Suprapubic skin (tissue), 4 donors: ENCODE measurements around the gene ANKRD12. TPM values are rescaled to one million over a fixed set of nuclear protein-coding genes. Genes with fewer than 3 reads are reported as not detected.
A peak's percentile ranks its signal among the peaks of the same experiment; 100 is the strongest.

ENCODE experiments used
- DNase-seq, 2 donors: peaks; one replicate each; pipeline ENCODE4 v3.0.0-alpha.2; 2019; ENCODE audit warnings: low spot score in 2 of 2
- H3K27ac ChIP-seq: fragments of 200-600 bp; sonication (generic); one replicate; pipeline ENCODE4 v1.5.1; 2019
- H3K27me3 ChIP-seq: fragments of 200-600 bp; sonication (generic); one replicate; pipeline ENCODE4 v1.5.1; 2019
- H3K36me3 ChIP-seq: fragments of 200-600 bp; sonication (generic); one replicate; pipeline ENCODE4 v1.5.1; 2019
- H3K4me1 ChIP-seq: fragments of 200-600 bp; sonication (generic); one replicate; pipeline ENCODE4 v1.5.1; 2019
- H3K4me3 ChIP-seq: fragments of 200-600 bp; sonication (generic); one replicate; pipeline ENCODE4 v1.5.1; 2019; ENCODE audit warnings: mild to moderate bottlenecking
- H3K9me3 ChIP-seq: fragments of 200-600 bp; sonication (generic); one replicate; pipeline ENCODE4 v1.5.1; 2019
- EP300 ChIP-seq: sonication (generic); formaldehyde crosslinking; IDR thresholded peaks from one replicate; pipeline ENCODE4 v1.6.1; 2017; ENCODE audit warnings: antibody characterized with exemption
- POLR2A ChIP-seq, 2 donors: fragments of 450-650 bp; IDR thresholded peaks; one replicate each; pipeline ENCODE4 v1.6.1; 2017; ENCODE audit warnings: antibody characterized with exemption in 2 of 2, mild to moderate bottlenecking in 2 of 2, moderate library complexity in 2 of 2
- POLR2AphosphoS5 ChIP-seq, 3 donors: sonication (generic); formaldehyde crosslinking; IDR thresholded peaks; one replicate each; pipeline ENCODE4 v1.6.1; 2017; ENCODE audit warnings: antibody characterized with exemption in 3 of 3
- WGBS: methylation state at CpG from one replicate; pipeline ENCODE4 v1.1.5; 2018; 5-methylcytosine and 5-hydroxymethylcytosine counted together
- total RNA-seq, 4 donors: library from RNA; depleted of rRNA; stranded (reverse); fragments of >200 nt; gene quantifications; one replicate each; pipeline ENCODE4 v1.1.0, GENCODE V29; 2016
- TF ChIP-seq, protein P1 (sequence below), 2 donors: fragments of 200-600 bp in 1 of 2; fragments of 450-650 bp in 1 of 2; sonication (generic) in 1 of 2; IDR thresholded peaks; one replicate each; pipeline ENCODE4 v1.5.1; 2016 to 2019; ENCODE audit warnings: antibody characterized with exemption in 2 of 2, mild to moderate bottlenecking in 1 of 2, moderate library complexity in 1 of 2

Gene ANKRD12
- total RNA-seq, 4 donors from 2014 or later = 41.0 to 107 (median 60.8) TPM

DNA sequence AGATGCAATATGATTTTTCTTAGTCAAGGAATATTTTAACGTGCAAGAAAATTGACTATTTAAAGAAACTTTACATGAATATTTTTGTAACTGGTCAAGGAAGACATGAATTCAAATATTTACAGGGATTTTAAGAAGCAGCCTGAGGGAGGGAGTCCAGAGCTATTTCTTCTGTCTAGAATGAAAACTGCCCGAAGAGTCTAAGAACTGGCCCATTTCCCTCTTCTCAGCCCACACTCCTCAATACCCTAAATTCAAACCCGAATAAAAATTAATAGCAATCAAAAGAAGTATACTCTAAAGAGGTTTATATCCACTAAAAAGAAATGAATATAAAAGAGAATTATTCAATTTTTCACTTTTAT, 40.6 kb upstream of the ANKRD12 start:
- no peaks in the 10 kb centered on the region for H3K9me3 ChIP-seq
- no peak overlapping the region for H3K4me3 ChIP-seq
- H3K36me3 ChIP-seq = no peaks in the 10 kb centered on the region
- no peaks in the 10 kb centered on the region for H3K27me3 ChIP-seq
- peaks cover 3% of the 10 kb centered on the region for H3K4me1 ChIP-seq
- WGBS = 71% methylated on average over 3 of the region's 3 CpGs
- no peak overlapping the region for H3K27ac ChIP-seq
- no peak for TF ChIP-seq POLR2A (IDR thresholded peaks at IDR 0.05)
- no peak for TF ChIP-seq EP300
- TF ChIP-seq POLR2AphosphoS5 (IDR thresholded peaks at IDR 0.05) = no peak
- TF ChIP-seq, protein P1, sequence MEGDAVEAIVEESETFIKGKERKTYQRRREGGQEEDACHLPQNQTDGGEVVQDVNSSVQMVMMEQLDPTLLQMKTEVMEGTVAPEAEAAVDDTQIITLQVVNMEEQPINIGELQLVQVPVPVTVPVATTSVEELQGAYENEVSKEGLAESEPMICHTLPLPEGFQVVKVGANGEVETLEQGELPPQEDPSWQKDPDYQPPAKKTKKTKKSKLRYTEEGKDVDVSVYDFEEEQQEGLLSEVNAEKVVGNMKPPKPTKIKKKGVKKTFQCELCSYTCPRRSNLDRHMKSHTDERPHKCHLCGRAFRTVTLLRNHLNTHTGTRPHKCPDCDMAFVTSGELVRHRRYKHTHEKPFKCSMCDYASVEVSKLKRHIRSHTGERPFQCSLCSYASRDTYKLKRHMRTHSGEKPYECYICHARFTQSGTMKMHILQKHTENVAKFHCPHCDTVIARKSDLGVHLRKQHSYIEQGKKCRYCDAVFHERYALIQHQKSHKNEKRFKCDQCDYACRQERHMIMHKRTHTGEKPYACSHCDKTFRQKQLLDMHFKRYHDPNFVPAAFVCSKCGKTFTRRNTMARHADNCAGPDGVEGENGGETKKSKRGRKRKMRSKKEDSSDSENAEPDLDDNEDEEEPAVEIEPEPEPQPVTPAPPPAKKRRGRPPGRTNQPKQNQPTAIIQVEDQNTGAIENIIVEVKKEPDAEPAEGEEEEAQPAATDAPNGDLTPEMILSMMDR (IDR thresholded peaks at IDR 0.05) = no peak
- no peak for DNase-seq

DNA sequence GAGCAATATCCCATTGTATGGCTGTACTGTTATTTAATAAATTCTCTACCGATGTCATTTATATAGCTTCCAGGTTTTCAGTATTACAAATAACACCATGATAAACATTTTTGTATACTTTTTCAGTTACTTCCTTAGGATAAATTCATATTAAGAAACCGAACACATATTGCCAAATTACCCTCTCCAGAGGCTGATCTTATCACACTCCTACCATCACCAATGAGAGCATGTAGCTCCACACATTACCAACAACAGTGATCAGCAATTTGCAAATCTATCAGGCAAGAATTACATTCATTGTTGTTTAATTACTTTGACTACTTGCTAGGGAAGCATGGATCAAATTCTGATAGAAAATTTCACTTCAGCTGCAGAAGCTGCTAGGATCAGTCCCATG, 39.9 kb upstream of the ANKRD12 start:
- Histone ChIP-seq H3K4me3 (no peak overlapping the region), H3K27me3 (no peaks in the 10 kb centered on the region), H3K4me1 (peaks cover 10% of the 10 kb centered on the region), H3K9me3 (no peaks in the 10 kb centered on the region), H3K36me3 (no peaks in the 10 kb centered on the region), H3K27ac (no peak overlapping the region)
- no peak for DNase-seq
- 60% methylated on average over 2 of the region's 2 CpGs for WGBS
- TF ChIP-seq, protein P1 (IDR thresholded peaks at IDR 0.05) = no peak
- no peak for TF ChIP-seq EP300
- no peak for TF ChIP-seq POLR2AphosphoS5 (IDR thresholded peaks at IDR 0.05)
- no peak for TF ChIP-seq POLR2A (IDR thresholded peaks at IDR 0.05)

DNA sequence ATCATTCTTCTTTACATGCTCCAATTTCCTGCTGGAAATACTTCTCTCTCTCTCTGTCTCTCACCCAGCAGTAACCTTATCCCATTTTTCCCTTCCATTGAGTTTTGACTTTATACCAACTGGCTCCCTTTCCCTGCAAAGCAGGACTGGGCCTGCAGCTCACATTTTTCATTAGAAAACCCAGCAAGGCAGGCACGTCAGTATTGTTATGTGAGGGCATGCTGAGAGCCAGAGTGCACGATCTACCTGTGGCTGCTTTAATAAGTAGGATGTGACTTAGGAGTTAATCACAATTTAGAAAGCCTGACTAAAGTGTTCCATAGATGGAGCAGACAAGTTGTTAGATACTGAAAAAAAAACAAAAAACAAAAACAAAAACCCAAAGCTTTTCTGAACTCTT, 39.2 kb upstream of the ANKRD12 start:
- H3K4me1 ChIP-seq = peaks cover 13% of the 10 kb centered on the region
- TF ChIP-seq POLR2AphosphoS5 (IDR thresholded peaks at IDR 0.05) = no peak
- no peak for TF ChIP-seq POLR2A (IDR thresholded peaks at IDR 0.05)
- TF ChIP-seq, protein P1 (IDR thresholded peaks at IDR 0.05) = no peak
- TF ChIP-seq EP300 = no peak
- DNase-seq = no peak
- H3K4me3 ChIP-seq = no peak overlapping the region
- H3K9me3 ChIP-seq = no peaks in the 10 kb centered on the region
- 53% methylated on average over 2 of the region's 2 CpGs for WGBS
- no peaks in the 10 kb centered on the region for H3K27me3 ChIP-seq
- H3K36me3 ChIP-seq = no peaks in the 10 kb centered on the region
- peak overlapping the region; percentile 3 for H3K27ac ChIP-seq

DNA sequence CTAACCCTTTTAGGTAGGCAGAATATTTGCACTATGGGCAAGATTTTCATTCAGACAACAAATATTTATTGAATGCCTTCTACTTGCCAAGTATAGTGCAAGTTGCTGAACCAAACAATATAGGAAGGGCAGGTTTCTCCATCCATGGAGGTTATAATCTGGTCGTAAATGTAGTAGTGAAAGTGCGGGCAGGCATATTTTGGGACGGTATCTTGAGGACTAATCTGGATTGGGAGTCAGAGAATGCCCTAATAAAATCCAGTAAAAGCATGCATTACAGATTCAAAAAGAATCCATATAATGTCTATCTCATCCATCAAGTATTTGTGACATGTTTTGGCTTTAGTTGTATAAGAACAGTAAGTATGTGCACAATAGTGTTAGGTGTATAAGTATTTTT, 35.8 kb upstream of the ANKRD12 start:
- 70% methylated on average over 3 of the region's 3 CpGs for WGBS
- Histone ChIP-seq H3K36me3 (no peaks in the 10 kb centered on the region), H3K4me3 (no peak overlapping the region), H3K9me3 (no peaks in the 10 kb centered on the region), H3K27me3 (no peaks in the 10 kb centered on the region), H3K4me1 (peaks cover 38% of the 10 kb centered on the region), H3K27ac (no peak overlapping the region)
- DNase-seq = no peak
- TF ChIP-seq, protein P1 (IDR thresholded peaks at IDR 0.05) = no peak
- TF ChIP-seq POLR2AphosphoS5 (IDR thresholded peaks at IDR 0.05) (no peak), EP300 (no peak), POLR2A (IDR thresholded peaks at IDR 0.05) (no peak)

DNA sequence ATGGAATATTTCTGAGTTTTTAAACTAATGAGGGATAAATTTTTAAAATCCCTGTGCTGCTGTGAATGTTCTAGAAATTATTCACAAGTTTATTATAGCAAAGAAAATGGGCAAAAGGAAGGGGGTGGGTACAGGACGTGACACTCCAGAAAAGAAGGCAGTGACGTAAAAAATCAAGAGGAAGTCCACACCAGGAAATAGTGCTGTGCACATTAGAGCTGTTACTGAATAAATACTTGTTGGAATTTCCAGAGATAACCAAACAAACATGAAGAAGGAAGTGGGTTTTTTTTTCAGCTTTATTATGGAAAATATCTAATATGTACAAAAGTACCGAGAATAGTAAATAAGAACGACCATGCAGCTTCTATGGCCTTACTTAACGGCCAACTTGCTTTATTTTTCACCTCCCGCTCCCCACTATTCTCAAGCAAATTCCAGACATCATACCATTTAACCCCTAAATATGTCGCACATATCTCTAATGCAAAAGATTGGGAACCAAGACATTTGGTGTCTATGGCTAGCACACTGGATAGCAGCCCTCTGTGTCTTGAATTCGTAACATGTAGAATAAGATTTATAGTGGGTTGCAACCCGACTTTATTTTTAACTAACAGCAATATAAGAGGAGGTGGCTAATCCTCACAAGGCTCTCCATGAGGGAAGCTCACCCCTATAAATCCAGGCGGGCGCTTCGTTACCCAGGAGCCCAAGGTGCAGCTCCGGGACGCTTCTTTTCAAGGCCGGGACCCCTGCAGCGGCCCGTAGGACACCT, 34.7 kb upstream of the ANKRD12 start:
- Histone ChIP-seq H3K4me3 (peak overlapping the region; percentile 57), H3K27ac (peak overlapping the region; percentile 90), H3K36me3 (no peaks in the 10 kb centered on the region), H3K9me3 (no peaks in the 10 kb centered on the region), H3K4me1 (peaks cover 47% of the 10 kb centered on the region), H3K27me3 (no peaks in the 10 kb centered on the region)
- WGBS = under 1% methylated on average over 9 of the region's 17 CpGs
- TF ChIP-seq POLR2AphosphoS5 (IDR thresholded peaks at IDR 0.05) (no peak), POLR2A (IDR thresholded peaks at IDR 0.05) (peak in 1 of 2 donors; percentile 18)
- DNase-seq = no peak
